Measurements from ENCODE around the gene IL34.
"Not testable (repeated sequence)": the region's sequence is repeated elsewhere in the genome, so short reads cannot be mapped to it uniquely, and the experiment has no call there.

Gene IL34

GRCh38 chr16:70638814-70639792 is 7.3 kb upstream of the IL34 start:
- no peak overlapping the region for H3K4me3 Mint-ChIP-seq
- H3K36me3 Mint-ChIP-seq (ENCODE audit: low read depth), result no peaks in the 10 kb centered on the region
- H3K27ac Mint-ChIP-seq, result peak overlapping the region in 2 of 3 experiments; percentile 29 to 57
- no peak for TF ChIP-seq CTCF (IDR thresholded peaks at IDR 0.05; ENCODE audit: unreplicated experiment in 3 of 3)
- H3K27me3 Mint-ChIP-seq (ENCODE audit: low read depth), result peaks cover 4% of the 10 kb centered on the region
- peaks cover 5% of the 10 kb centered on the region for H3K4me1 Mint-ChIP-seq
- no peaks in the 10 kb centered on the region for H3K9me3 Mint-ChIP-seq

- no peaks in the 10 kb centered on the region for H3K9me3 Mint-ChIP-seq
- H3K27me3 Mint-ChIP-seq (ENCODE audit: low read depth), result peaks cover 4% of the 10 kb centered on the region
- peaks cover 16% of the 10 kb centered on the region for H3K4me1 Mint-ChIP-seq
- H3K4me3 Mint-ChIP-seq, result no peak overlapping the region
- no peak overlapping the region for H3K27ac Mint-ChIP-seq
- TF ChIP-seq CTCF (IDR thresholded peaks at IDR 0.05; ENCODE audit: unreplicated experiment in 3 of 3), result no peak
- no peaks in the 10 kb centered on the region for H3K36me3 Mint-ChIP-seq (ENCODE audit: low read depth)
Observed at GRCh38 chr16:70642633-70643032, 3.7 kb upstream of the IL34 start.

- H3K27me3 Mint-ChIP-seq (ENCODE audit: low read depth); H3K27ac Mint-ChIP-seq; H3K9me3 Mint-ChIP-seq; H3K4me3 Mint-ChIP-seq; H3K36me3 Mint-ChIP-seq (ENCODE audit: low read depth): not testable (repeated sequence)
- peaks cover 16% of the 10 kb centered on the region for H3K4me1 Mint-ChIP-seq
Observed at GRCh38 chr16:70643264-70643663, 3.1 kb upstream of the IL34 start.

- peaks cover 3% of the 10 kb centered on the region for H3K27me3 Mint-ChIP-seq (ENCODE audit: low read depth)
- H3K4me3 Mint-ChIP-seq, result no peak overlapping the region
- H3K36me3 Mint-ChIP-seq (ENCODE audit: low read depth), result no peaks in the 10 kb centered on the region
- H3K4me1 Mint-ChIP-seq, result peaks cover 10% of the 10 kb centered on the region
- H3K9me3 Mint-ChIP-seq, result no peaks in the 10 kb centered on the region
- H3K27ac Mint-ChIP-seq, result no peak overlapping the region
- TF ChIP-seq CTCF (IDR thresholded peaks at IDR 0.05; ENCODE audit: unreplicated experiment in 3 of 3), result no peak
Observed at GRCh38 chr16:70644763-70645597, 1.4 kb upstream of the IL34 start.

- no peak overlapping the region for H3K27ac Mint-ChIP-seq
- no peaks in the 10 kb centered on the region for H3K9me3 Mint-ChIP-seq
- TF ChIP-seq CTCF (IDR thresholded peaks at IDR 0.05; ENCODE audit: unreplicated experiment in 3 of 3), result no peak
- H3K4me3 Mint-ChIP-seq, result no peak overlapping the region
- peaks cover 10% of the 10 kb centered on the region for H3K4me1 Mint-ChIP-seq
- H3K27me3 Mint-ChIP-seq (ENCODE audit: low read depth), result peaks cover 3% of the 10 kb centered on the region
- H3K36me3 Mint-ChIP-seq (ENCODE audit: low read depth), result no peaks in the 10 kb centered on the region
Observed at GRCh38 chr16:70647441-70648359, 1.3 kb downstream of the IL34 start.
